HCT116 (cell line): Measurements from ENCODE around the gene LCLAT1. TPM values are rescaled to one million over a fixed set of nuclear protein-coding genes. Genes with fewer than 3 reads are reported as not detected.

Experiments used
- ATAC-seq: fragments of 200-7000 bp; cut with Tn5 transposase; 2 replicates; pipeline ENCODE4 v1.9.1; 2020; ENCODE audit warnings: mild to moderate bottlenecking, moderate library complexity
- BruUV-seq: library from RNA; stranded (reverse); fragments of 400-500 nt; replicated peaks from 2 replicates; lab custom pipeline; 2021; lab: Mats Ljungman, UMichigan
- CTCF ChIA-PET: fragments of 300-600 bp; sonication (Branson Sonifier 250); formaldehyde crosslinking; loops from one replicate; lab custom pipeline; 2021; ENCODE audit warnings: antibody characterized with exemption; lab: Charles Lee
- POLR2A ChIA-PET: fragments of 300-600, 350-600 bp; sonication (Branson Sonifier 250); formaldehyde crosslinking; loops from one replicate; lab custom pipeline; 2021; ENCODE audit warnings: antibody characterized with exemption; lab: Charles Lee
- RAD21 ChIA-PET, 2 experiments: fragments of 300-600 bp; sonication (Branson Sonifier 250); formaldehyde crosslinking; loops; one replicate each; lab custom pipeline; 2023; ENCODE audit warnings: low total read pairs in 2 of 2; ENCODE audit not compliant: uncharacterized antibody in 2 of 2, unreplicated experiment in 2 of 2, low non-redundant PET in 1 of 2; lab: Charles Lee
- DNase-seq: peaks from one replicate; pipeline ENCODE4 v3.0.0-alpha.2; 2010; ENCODE audit warnings: low read depth, low spot score
- H2AFZ ChIP-seq: fragments of 200-600 bp; shearing (Covaris generic), sonication (generic); 2 replicates; pipeline ENCODE4 v1.6.1; 2017; ENCODE audit warnings: low read depth, mixed run types, mixed read lengths, antibody characterized with exemption, low read length; ENCODE audit not compliant: poor library complexity, severe bottlenecking
- H3K27ac ChIP-seq: 2 replicates; pipeline ENCODE4 v1.5.1; 2012; ENCODE audit warnings: low read depth, low read length
- H3K27me3 ChIP-seq: fragments of 200-600 bp; sonication (generic); 2 replicates; pipeline ENCODE4 v1.6.1; 2016; ENCODE audit warnings: mixed run types, low read length, mixed read lengths; ENCODE audit not compliant: insufficient read depth
- H3K36me3 ChIP-seq, 2 experiments: fragments of 200-500 bp in 1 of 2; fragments of 200-600 bp in 1 of 2; sonication (Bioruptor generic) in 1 of 2; sonication (generic) in 1 of 2; 2 replicates each; pipeline versions ENCODE4 v1.5.1 to v1.6.1; 2014 to 2016; ENCODE audit warnings: low read length in 2 of 2, inconsistent platforms in 1 of 2, mixed read lengths in 1 of 2, mixed run types in 1 of 2; ENCODE audit not compliant: insufficient read depth in 2 of 2, control insufficient read depth in 1 of 2
- H3K4me1 ChIP-seq, 2 experiments: fragments of 200-600 bp in 1 of 2; sonication (generic) in 1 of 2; 2 replicates each; pipeline versions ENCODE4 v1.5.1 to v1.6.1; 2012 to 2017; ENCODE audit warnings: low read length in 2 of 2, inconsistent platforms in 1 of 2, mild to moderate bottlenecking in 1 of 2, mixed read lengths in 1 of 2, mixed run types in 1 of 2, moderate library complexity in 1 of 2; ENCODE audit not compliant: insufficient read depth in 2 of 2, control insufficient read depth in 1 of 2
- H3K4me2 ChIP-seq: fragments of 200-600 bp; sonication (generic); 2 replicates; pipeline ENCODE4 v1.6.1; 2017; ENCODE audit warnings: mixed run types, low read length, mixed read lengths
- H3K4me3 ChIP-seq, 2 experiments: fragments of 200-600 bp in 1 of 2; sonication (generic) in 1 of 2; replicated peaks in 1 of 2; 2 replicates each; pipeline ENCODE4 v1.5.1; 2011 to 2016; ENCODE audit warnings: low read length in 2 of 2, control low read depth in 1 of 2, low read depth in 1 of 2, mild to moderate bottlenecking in 1 of 2, mixed read lengths in 1 of 2, mixed run types in 1 of 2
- H3K79me2 ChIP-seq: fragments of 200-600 bp; sonication (generic); 2 replicates; pipeline ENCODE4 v1.6.1; 2017; ENCODE audit warnings: mild to moderate bottlenecking, mixed run types, low read length, moderate library complexity, mixed read lengths; ENCODE audit not compliant: insufficient read depth
- H3K9ac ChIP-seq: fragments of 200-600 bp; sonication (generic); 2 replicates; pipeline ENCODE4 v1.6.1; 2016; ENCODE audit warnings: low read length, mixed read lengths
- H3K9me2 ChIP-seq: fragments of 200-600 bp; sonication (generic), shearing (Covaris generic); 2 replicates; pipeline ENCODE4 v1.6.1; 2017; ENCODE audit warnings: mixed run types, mild to moderate bottlenecking, moderate library complexity; ENCODE audit not compliant: insufficient read depth
- H3K9me3 ChIP-seq, 2 experiments: fragments of 200-500 bp in 1 of 2; fragments of 200-600 bp in 1 of 2; sonication (Bioruptor generic) in 1 of 2; sonication (generic) in 1 of 2; 2 replicates each; pipeline ENCODE4 v1.6.1; 2014 to 2017; ENCODE audit warnings: low read length in 2 of 2, mixed read lengths in 2 of 2, inconsistent platforms in 1 of 2, low read depth in 1 of 2, mild to moderate bottlenecking in 1 of 2, mixed run types in 1 of 2, moderate library complexity in 1 of 2; ENCODE audit not compliant: control insufficient read depth in 1 of 2, insufficient read depth in 1 of 2
- H4K20me1 ChIP-seq: fragments of 200-600 bp; sonication (generic), shearing (Covaris generic); 2 replicates; pipeline ENCODE4 v1.6.1; 2017; ENCODE audit warnings: mixed run types, mild to moderate bottlenecking, moderate library complexity; ENCODE audit not compliant: insufficient read depth
- CTCF ChIP-seq, 3 experiments: fragments of 200-600 bp in 1 of 3; sonication (generic) in 1 of 3; IDR thresholded peaks in 2 of 3; conservative IDR thresholded peaks in 1 of 3; 2 replicates each; pipeline ENCODE4 v1.5.1; 2012 to 2017; ENCODE audit warnings: low read depth in 2 of 3, low read length in 2 of 3, antibody characterized with exemption in 1 of 3, borderline replicate concordance in 1 of 3, control low read depth in 1 of 3, mild to moderate bottlenecking in 1 of 3, mixed read lengths in 1 of 3, mixed run types in 1 of 3, moderate library complexity in 1 of 3; ENCODE audit not compliant: insufficient read depth in 1 of 3
- ELF1 ChIP-seq: IDR thresholded peaks from 2 replicates; pipeline ENCODE4 v1.6.1; 2012; ENCODE audit warnings: low read depth, borderline replicate concordance
- EZH2 ChIP-seq: fragments of 200-600 bp; sonication (generic); IDR thresholded peaks from 2 replicates; pipeline ENCODE4 v1.6.1; 2017; ENCODE audit warnings: antibody characterized with exemption, mixed run types
- EZH2phosphoT487 ChIP-seq: fragments of 200-600 bp; IDR thresholded peaks from 2 replicates; pipeline ENCODE4 v1.6.1; 2018; ENCODE audit warnings: antibody characterized with exemption, borderline replicate concordance
- FOSL1 ChIP-seq: IDR thresholded peaks from 2 replicates; pipeline ENCODE4 v1.6.1; 2012; ENCODE audit warnings: low read depth
- JUND ChIP-seq: IDR thresholded peaks from 2 replicates; pipeline ENCODE4 v1.6.1; 2012
- MAX ChIP-seq: IDR thresholded peaks from 2 replicates; pipeline ENCODE4 v1.6.1; 2012
- POLR2A ChIP-seq: IDR thresholded peaks from 2 replicates; pipeline ENCODE4 v1.7.0; 2011; ENCODE audit warnings: borderline replicate concordance; ENCODE audit not compliant: insufficient read depth, insufficient read length; ENCODE audit errors: extremely low read depth
- REST ChIP-seq: IDR thresholded peaks from 2 replicates; pipeline ENCODE4 v1.6.1; 2012; ENCODE audit warnings: low read depth
- SP1 ChIP-seq: IDR thresholded peaks from 2 replicates; pipeline ENCODE4 v1.6.1; 2012; ENCODE audit warnings: low read depth
- TCF7L2 ChIP-seq: IDR thresholded peaks from 2 replicates; pipeline ENCODE4 v1.7.0; 2011; ENCODE audit warnings: borderline replicate concordance, inconsistent platforms; ENCODE audit not compliant: insufficient read depth, insufficient read length; ENCODE audit errors: extremely low read depth
- YY1 ChIP-seq: IDR thresholded peaks from 2 replicates; pipeline ENCODE4 v1.6.1; 2011; ENCODE audit warnings: low read length, low read depth, moderate library complexity, mild to moderate bottlenecking; ENCODE audit not compliant: insufficient replicate concordance; ENCODE audit errors: extremely low read depth
- intact Hi-C: fragments of 100-400 bp; cut with micrococcal nuclease; formaldehyde crosslinking; loops from 2 replicates; pipeline ENCODE4 v1.10.0; 2022
- total RNA-seq: library from RNA; stranded (reverse); gene quantifications from one replicate; pipeline ENCODE4 v1.2.1, GENCODE V29; 2021; ENCODE audit not compliant: unreplicated experiment

Gene LCLAT1
- total RNA-seq, 1 experiment from 2014 or later, result 36.2 TPM

GRCh38 chr2:30437809-30438548 is 9.1 kb upstream of the LCLAT1 start:
- no TSS peak for BruUV-seq
- H3K27ac ChIP-seq, result no peak overlapping the region
- TF ChIP-seq EZH2phosphoT487 (no peak), JUND (no peak)
- TF ChIP-seq, all 23 proteins: peak for 0
- Histone ChIP-seq H3K9me2 (no peaks in the 10 kb centered on the region), H3K4me2 (no peak overlapping the region), H3K4me3 (no peak overlapping the region), H3K9ac (no peak overlapping the region), H3K9me3 (no peaks in the 10 kb centered on the region), H2AFZ (no peak overlapping the region), H3K4me1 (no peaks in the 10 kb centered on the region), H3K79me2 (no peaks in the 10 kb centered on the region), H3K36me3 (no peaks in the 10 kb centered on the region), H4K20me1 (no peaks in the 10 kb centered on the region), H3K27me3 (no peaks in the 10 kb centered on the region)
- RAD21 ChIA-PET, result no interaction called here
- POLR2A ChIA-PET, result interaction anchor here (1.6 kb wide), 1 partner anchor 9 kb away, joined by 3 read pairs; the partner anchor contains the start of gene LCLAT1
- intact Hi-C loops, result no loop called here
- DNase-seq, result no peak
- ATAC-seq, result no peak
- CTCF ChIA-PET, result no interaction called here

GRCh38 chr2:30439296-30439695 is 7.8 kb upstream of the LCLAT1 start:
- TF ChIP-seq CTCF (IDR thresholded peaks at IDR 0.05 in 2 of 3, conservative IDR thresholded peaks at IDR 0.05 in 1 of 3; ENCODE audit: borderline replicate concordance in 1 of 3, insufficient read depth in 1 of 3, low read depth in 2 of 3, low read length in 2 of 3) (no peak), ELF1 (no peak), SP1 (no peak), TCF7L2 (no peak), MAX (no peak), EZH2 (no peak), FOSL1 (no peak), REST (no peak), POLR2A (no peak), YY1 (no peak)
- no peaks in the 10 kb centered on the region for H3K4me1 ChIP-seq
- DNase-seq, result no peak
- intact Hi-C loops, result no loop called here
- BruUV-seq, result no TSS peak
- CTCF ChIA-PET, result no interaction called here
- H3K9me3 ChIP-seq, result no peaks in the 10 kb centered on the region
- H3K9me2 ChIP-seq, result no peaks in the 10 kb centered on the region
- H3K27me3 ChIP-seq, result no peaks in the 10 kb centered on the region
- no peaks in the 10 kb centered on the region for H3K79me2 ChIP-seq
- no peaks in the 10 kb centered on the region for H4K20me1 ChIP-seq
- H2AFZ ChIP-seq, result no peak overlapping the region
- POLR2A ChIA-PET, result no interaction called here
- ATAC-seq, result no peak
- no peak overlapping the region for H3K9ac ChIP-seq
- H3K4me2 ChIP-seq, result no peak overlapping the region
- RAD21 ChIA-PET, result no interaction called here
- no peak overlapping the region for H3K4me3 ChIP-seq
- no peaks in the 10 kb centered on the region for H3K36me3 ChIP-seq
- H3K27ac ChIP-seq, result no peak overlapping the region
